ENCODE measurements around the gene GUCA1A. TPM values are rescaled to one million over a fixed set of nuclear protein-coding genes. Genes with fewer than 3 reads are reported as not detected.
"Not testable (repeated sequence)": the region's sequence is repeated elsewhere in the genome, so short reads cannot be mapped to it uniquely, and the experiment has no call there.

The GUCA1A gene
- total RNA-seq, 1 donor, result not detected

DNA sequence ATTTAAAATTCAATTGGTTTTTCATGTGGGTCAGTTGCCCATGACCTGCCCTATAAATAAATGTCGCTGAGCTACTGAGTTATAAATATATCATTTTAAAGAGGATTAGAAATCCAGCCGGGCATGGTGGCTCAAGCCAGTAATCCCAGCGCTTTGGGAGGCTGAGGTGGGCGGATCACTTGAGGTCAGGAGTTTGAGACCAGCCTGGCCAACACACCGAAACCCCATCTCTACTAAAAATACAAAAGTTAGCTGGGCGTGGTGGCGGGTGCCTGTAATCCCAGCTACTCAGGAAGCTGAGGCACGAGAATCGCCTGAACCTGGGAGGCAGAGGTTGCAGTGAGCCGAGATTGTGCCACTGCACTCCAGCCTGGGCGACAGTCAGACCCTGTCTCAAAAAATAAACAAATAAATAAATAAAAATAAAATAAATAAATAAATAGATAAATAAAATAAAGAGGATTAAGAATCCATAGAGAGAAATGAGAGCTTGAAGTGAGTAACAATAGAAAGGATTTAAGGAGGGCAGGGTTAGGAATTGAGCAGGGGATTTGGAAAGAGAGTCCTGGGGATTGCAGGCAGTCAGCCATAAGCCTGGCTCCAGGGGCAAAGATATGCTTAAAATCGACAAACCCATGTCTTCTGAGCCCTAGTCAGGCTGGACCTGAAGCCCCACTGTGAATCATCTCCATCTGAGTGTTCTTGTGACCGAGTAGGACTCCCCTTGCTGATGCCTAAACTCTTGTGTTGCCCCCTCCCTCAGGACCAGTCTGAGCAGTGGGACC lies 29.2 kb downstream of the GUCA1A start:
- not testable (repeated sequence) for H3K4me3 ChIP-seq (ENCODE audit: low read length); H3K27me3 ChIP-seq (ENCODE audit: insufficient read depth, low read length); H3K4me1 ChIP-seq (ENCODE audit: insufficient read depth, low read length); H3K9me3 ChIP-seq (ENCODE audit: low read depth, low read length)

DNA sequence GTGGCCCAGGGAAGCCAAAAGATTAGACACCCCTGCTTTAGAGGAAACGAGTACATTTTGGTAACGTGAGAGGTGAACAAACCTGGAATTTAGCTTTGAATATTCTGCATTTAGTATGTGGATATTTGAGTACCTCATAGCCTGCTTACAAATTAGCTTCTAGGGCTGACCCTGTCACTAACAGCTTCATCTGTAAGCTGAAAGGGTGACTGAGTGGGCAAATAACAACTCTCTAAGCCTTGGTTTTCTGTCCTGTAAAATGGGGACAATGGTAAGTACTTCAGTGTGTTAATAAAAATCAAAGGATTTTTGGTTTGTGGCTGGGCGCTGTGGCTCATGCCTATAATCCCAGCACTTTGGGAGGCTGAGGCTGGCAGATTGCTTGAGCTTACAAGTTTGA lies 30.0 kb downstream of the GUCA1A start:
- H3K27me3 ChIP-seq (ENCODE audit: insufficient read depth, low read length), result no peaks in the 10 kb centered on the region
- no peaks in the 10 kb centered on the region for H3K4me1 ChIP-seq (ENCODE audit: insufficient read depth, low read length)
- no peak overlapping the region for H3K4me3 ChIP-seq (ENCODE audit: low read length)
- H3K9me3 ChIP-seq (ENCODE audit: low read depth, low read length), result no peaks in the 10 kb centered on the region

DNA sequence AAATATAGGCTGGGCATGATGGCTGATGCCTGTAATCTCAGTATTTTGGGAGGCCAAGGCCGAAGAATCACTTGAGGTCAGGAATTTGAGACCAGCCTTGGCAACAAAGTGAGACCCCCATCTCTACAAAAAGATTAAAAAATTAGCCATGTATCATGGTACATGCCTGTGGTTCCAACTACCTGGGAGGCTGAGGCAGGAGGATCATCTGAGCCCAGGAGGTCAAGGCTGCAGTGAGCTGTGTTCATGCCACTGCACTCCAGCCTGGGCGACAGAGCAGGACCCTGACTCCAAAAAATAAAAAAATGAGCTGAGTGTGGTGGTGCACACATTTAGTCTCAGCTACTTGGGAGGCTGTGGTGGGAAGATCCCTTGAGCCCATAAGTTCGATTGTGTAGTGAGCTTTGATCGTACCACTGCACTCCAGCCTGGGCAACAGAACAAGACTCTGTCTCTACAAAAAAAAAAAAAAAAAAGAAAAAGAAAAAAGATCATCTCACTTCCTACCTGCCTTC lies 31.7 kb downstream of the GUCA1A start:
- Histone ChIP-seq H3K4me1 (ENCODE audit: insufficient read depth, low read length) (no peaks in the 10 kb centered on the region), H3K27me3 (ENCODE audit: insufficient read depth, low read length) (no peaks in the 10 kb centered on the region), H3K4me3 (ENCODE audit: low read length) (no peak overlapping the region), H3K9me3 (ENCODE audit: low read depth, low read length) (no peaks in the 10 kb centered on the region)

DNA sequence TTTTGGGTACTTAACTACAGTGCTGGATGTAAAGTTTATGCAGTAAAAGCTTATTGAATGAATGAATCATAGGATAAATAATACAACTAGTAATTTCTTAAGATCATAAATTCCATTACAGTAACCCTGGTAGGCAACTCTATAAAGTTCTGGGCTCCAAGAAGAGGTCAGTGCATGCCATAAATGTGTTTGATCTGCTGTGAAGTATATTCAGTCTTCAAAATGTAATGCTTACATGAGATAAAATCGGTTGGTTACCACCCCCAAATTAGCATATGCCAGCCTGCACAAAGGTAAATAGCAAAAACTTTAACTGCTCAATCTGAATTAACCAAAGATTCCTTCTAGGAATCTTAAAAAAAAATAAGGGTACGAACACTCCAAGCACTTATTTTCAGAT lies 34.4 kb downstream of the GUCA1A start:
- not testable (repeated sequence) for H3K27me3 ChIP-seq (ENCODE audit: insufficient read depth, low read length); H3K9me3 ChIP-seq (ENCODE audit: low read depth, low read length); H3K4me1 ChIP-seq (ENCODE audit: insufficient read depth, low read length); H3K4me3 ChIP-seq (ENCODE audit: low read length)

DNA sequence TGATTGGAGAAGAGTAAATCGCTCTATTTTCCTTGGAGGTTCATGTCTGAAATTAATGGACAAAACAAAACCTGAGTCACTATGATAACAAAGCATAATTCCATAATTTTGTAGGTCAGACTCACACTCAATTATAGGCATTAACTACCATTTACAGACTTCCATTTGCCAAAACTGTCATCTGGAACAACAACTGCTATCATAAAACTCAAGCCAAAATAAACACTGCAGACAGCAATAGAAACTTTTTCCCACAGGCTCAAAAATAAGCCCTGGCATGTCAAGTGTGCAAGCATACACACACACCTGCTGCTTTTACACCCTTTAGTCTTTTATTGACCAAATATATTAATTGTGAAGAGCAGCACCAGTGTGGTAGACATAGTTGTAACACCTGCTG lies 37.4 kb downstream of the GUCA1A start:
- Histone ChIP-seq H3K4me1 (ENCODE audit: insufficient read depth, low read length) (peaks cover 8% of the 10 kb centered on the region), H3K4me3 (ENCODE audit: low read length) (no peak overlapping the region), H3K27me3 (ENCODE audit: insufficient read depth, low read length) (no peaks in the 10 kb centered on the region), H3K9me3 (ENCODE audit: low read depth, low read length) (no peaks in the 10 kb centered on the region)

DNA sequence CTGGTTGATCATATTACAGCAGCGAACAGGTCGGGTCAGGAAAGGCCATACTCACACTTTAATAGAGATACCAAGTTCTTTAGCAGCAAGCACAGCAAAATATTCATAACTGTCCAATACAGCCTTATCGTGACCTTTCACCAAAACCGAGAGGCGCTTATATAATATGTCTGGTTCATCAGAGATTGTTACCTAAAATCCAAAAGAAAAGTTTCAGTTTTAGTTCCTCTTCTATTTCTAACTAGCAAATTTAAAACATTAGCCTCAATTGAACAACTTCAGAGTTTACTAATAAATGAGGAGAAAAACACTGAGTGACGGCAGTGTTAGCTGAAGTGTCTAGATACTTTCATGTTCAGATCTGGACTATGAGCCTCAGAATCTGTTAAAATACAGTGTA lies 38.6 kb downstream of the GUCA1A start:
- Histone ChIP-seq H3K9me3 (ENCODE audit: low read depth, low read length) (no peaks in the 10 kb centered on the region), H3K4me3 (ENCODE audit: low read length) (no peak overlapping the region), H3K27me3 (ENCODE audit: insufficient read depth, low read length) (no peaks in the 10 kb centered on the region), H3K4me1 (ENCODE audit: insufficient read depth, low read length) (peaks cover 17% of the 10 kb centered on the region)

DNA sequence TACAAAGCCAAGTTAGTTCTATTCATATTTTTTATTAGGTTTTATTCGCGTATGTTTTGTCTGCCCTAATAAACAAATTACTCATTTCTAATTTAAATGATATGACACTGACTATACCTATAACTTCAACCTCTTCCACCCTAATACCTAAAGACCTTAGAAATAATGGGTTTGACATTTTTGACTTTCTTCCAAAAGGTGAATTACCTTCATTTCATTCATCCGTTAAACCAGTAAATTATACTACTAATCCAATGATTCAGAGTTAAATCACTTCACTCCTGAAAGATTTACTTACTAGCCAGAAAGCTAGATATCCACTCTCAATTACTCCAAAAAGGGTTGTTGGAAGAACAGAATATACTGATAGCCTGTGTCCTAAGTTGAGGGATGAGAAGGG lies 39.3 kb downstream of the GUCA1A start:
- Histone ChIP-seq H3K27me3 (ENCODE audit: insufficient read depth, low read length) (no peaks in the 10 kb centered on the region), H3K9me3 (ENCODE audit: low read depth, low read length) (no peaks in the 10 kb centered on the region), H3K4me3 (ENCODE audit: low read length) (no peak overlapping the region), H3K4me1 (ENCODE audit: insufficient read depth, low read length) (peaks cover 24% of the 10 kb centered on the region)

DNA sequence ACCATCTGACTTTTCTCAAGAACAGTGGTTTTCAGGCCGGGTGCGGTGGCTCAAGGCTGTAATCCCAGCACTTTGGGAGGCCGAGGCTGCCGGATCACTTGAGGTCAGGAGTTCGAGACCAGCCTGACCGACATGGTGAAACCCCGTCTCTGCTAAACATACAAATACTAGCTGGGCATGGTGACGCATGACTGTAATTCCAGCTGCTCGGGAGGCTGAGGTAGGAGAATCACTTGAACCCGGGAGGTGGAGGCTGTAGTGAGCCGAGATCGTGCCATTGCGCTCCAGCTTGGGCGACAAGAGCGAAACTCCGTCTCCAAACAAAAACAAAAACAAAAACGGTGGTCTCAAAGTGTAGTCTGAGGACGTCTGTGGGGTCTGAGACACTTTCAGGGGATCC lies 43.3 kb downstream of the GUCA1A start:
- H3K27me3 ChIP-seq (ENCODE audit: insufficient read depth, low read length); H3K4me3 ChIP-seq (ENCODE audit: low read length); H3K9me3 ChIP-seq (ENCODE audit: low read depth, low read length): not testable (repeated sequence)
- H3K4me1 ChIP-seq (ENCODE audit: insufficient read depth, low read length), result peaks cover 29% of the 10 kb centered on the region

DNA sequence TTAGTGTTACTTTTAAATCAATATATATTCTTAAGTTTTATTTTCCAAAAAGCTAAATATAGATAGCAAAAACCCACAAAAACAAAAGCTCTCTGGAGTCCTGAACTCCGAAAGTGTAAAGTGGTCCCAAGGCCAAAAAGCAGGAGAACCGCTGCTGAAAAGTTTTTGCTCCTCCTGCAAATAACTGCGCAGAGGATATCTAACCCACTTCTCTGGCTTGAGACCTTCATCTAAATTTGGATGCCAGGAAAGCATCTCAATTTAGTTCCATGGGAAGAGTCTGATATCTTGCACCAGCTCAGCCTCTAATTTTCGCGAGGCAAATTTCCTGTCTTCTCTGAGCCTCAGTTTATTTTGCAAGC lies 44.0 kb downstream of the GUCA1A start:
- Histone ChIP-seq H3K9me3 (ENCODE audit: low read depth, low read length) (no peaks in the 10 kb centered on the region), H3K4me3 (ENCODE audit: low read length) (peak overlapping the region; percentile 88), H3K27me3 (ENCODE audit: insufficient read depth, low read length) (no peaks in the 10 kb centered on the region), H3K4me1 (ENCODE audit: insufficient read depth, low read length) (peaks cover 29% of the 10 kb centered on the region)

DNA sequence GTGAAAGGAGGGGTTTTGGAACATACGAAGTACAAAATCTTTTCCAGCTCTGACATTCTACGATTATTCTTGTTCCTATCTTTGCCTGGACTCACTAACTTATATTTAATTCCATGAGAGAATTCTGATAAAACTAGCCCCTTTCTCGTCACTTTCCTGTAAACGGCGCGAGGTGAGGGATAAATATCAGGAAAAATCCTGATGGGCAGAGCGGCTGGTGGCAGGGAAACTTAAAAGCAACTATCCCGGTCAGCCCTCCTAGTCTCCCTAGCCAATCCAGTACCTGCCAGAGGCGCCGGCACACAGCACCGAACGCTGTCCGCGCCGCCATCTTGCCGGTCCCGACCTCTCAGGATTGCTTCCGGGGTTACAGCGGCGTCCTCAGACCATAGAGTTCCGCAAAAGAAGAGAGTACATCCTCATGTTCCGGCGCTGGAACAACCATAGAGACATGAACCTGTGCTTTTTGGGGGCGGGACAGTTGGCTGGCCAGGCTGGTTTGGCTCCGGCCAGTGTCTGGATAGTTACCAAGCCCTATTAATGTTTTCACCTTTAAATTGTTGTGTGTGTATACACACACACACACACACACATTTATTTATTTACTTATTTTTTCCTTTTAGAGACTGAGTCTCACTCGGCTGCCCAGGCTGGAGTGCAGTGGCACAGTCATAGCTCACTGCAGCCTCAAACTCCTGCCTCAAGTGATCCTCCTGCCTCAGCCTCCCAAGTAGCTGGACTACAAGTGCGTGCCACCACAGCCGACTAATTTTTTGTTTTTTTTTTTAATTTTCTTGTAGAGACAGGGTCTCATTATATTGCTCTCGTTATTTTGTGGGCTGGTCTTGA lies 44.6 kb downstream of the GUCA1A start, which contains the start of gene MRPS10:
MRPS10 (minus strand) TSS at position 343 of the 849 bp plus-strand sequence; CDS start at position 331, 12 bp downstream.
- Histone ChIP-seq H3K4me1 (ENCODE audit: insufficient read depth, low read length) (peaks cover 29% of the 10 kb centered on the region), H3K9me3 (ENCODE audit: low read depth, low read length) (no peaks in the 10 kb centered on the region), H3K4me3 (ENCODE audit: low read length) (peak within 1 kb of the TSS; percentile 88), H3K27me3 (ENCODE audit: insufficient read depth, low read length) (no peaks in the 10 kb centered on the region)

DNA sequence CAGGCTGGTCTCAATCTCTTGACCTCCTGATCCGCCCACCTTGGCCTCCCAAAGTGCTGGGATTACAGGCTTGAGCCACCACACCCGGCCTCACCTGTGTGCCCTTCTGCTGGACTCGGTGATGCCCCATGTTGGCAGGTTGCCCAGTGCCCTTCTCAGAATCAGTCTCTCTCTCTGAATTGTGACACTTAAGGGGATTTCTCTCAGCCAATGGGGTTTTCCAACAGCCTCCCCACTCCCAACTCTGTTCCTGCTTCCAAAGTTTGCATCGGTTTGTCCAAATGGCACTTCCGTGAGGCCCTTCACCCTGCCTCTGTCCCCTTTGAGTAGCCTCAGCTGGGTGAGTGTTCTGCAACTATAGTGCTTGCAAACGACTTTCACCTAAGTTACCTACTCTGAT lies 47.6 kb downstream of the GUCA1A start:
- Histone ChIP-seq H3K27me3 (ENCODE audit: insufficient read depth, low read length) (no peaks in the 10 kb centered on the region), H3K4me1 (ENCODE audit: insufficient read depth, low read length) (peaks cover 20% of the 10 kb centered on the region), H3K9me3 (ENCODE audit: low read depth, low read length) (no peaks in the 10 kb centered on the region), H3K4me3 (ENCODE audit: low read length) (no peak overlapping the region)

DNA sequence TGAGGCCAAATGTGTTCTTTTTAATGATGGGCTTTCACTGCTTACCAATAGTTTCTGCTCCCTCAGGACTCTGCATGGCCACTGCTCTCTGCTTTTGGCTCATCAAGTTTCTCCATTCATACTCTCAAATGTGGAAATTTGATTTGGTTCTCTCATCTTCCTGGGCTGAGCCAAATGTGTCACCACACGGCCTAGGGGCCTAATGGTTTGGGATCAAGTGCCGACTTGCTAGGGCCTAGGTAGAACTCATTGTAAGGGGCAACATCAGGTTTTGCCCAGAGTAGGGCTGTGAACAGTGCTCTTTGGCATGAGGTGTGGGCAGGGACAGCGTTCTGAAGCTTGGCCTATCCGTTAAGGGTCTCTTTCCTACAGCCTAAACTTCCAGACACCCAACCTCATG lies 48.4 kb downstream of the GUCA1A start:
- Histone ChIP-seq H3K27me3 (ENCODE audit: insufficient read depth, low read length) (no peaks in the 10 kb centered on the region), H3K4me3 (ENCODE audit: low read length) (no peak overlapping the region), H3K9me3 (ENCODE audit: low read depth, low read length) (no peaks in the 10 kb centered on the region), H3K4me1 (ENCODE audit: insufficient read depth, low read length) (peaks cover 13% of the 10 kb centered on the region)

DNA sequence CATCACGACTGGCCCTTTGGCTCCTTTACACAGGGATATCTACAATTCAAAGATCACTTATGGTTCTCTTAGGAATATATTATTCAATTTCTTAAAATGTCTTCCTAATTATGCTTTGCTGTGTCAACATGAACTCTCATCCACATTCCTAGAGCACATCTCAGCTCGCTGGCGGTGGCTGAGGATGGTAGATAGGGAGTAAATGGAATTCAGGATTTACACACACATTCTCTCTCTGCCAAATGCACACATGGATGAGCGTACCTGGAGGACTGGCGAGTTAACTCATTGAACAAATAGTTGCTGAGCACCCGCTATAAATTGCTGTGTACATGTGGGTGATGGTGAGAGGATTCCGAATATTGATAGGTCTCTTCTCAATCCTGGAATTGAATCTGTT lies 49.3 kb downstream of the GUCA1A start:
- H3K27me3 ChIP-seq (ENCODE audit: insufficient read depth, low read length), result no peaks in the 10 kb centered on the region
- H3K9me3 ChIP-seq (ENCODE audit: low read depth, low read length), result no peaks in the 10 kb centered on the region
- no peak overlapping the region for H3K4me3 ChIP-seq (ENCODE audit: low read length)
- peaks cover 5% of the 10 kb centered on the region for H3K4me1 ChIP-seq (ENCODE audit: insufficient read depth, low read length)

DNA sequence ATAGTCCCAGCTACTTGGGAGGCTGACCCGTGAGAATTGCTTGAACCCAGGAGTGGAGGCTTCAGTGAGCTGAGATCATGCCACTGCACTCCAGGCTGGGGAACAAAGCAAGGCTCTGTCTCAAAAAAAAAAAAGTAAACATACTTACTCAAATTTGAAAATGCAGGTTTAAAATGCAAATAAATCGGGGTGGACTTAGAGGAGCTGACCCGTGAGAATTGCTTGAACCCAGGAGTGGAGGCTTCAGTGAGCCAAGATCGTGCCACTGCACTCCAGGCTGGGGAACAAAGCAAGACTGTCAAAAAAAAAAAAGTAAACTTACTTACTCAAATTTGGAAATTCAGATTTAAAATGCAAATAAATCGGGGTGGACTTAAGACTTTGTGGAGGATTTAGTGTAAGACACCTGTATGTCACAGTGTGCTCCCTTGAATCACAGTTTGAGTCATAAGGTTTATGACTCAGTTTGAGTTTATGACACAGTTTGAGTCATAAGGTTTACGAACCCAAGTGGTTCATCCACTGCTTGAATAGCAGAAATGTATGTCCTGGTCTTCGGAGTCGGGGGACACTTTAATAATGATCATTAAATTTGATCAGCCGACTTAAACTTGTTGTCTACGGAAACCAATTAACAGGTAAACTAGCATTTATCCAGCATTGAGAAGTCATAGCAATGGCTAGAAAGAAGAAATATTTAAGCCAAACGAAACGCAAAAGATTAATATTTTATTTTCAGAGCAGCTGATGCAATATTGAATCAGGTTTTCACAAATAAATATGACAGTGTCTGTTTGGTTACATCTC lies 51.3 kb downstream of the GUCA1A start:
- no peaks in the 10 kb centered on the region for H3K27me3 ChIP-seq (ENCODE audit: insufficient read depth, low read length)

DNA sequence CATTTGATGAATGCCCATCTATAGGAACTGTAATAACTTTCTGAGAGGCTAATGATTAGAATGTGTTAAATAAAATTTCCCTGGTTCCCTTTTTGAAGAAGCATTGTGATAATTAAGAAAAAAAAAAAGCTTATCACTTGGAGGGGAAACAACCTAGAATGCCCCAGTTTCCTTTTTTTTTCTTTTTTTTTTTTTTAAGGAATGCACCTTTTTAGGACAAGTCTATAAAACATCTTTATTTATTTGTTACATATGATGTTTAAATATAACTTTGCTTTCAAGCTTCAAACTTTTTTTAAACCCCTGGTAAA lies 51.8 kb downstream of the GUCA1A start:
- Histone ChIP-seq H3K4me3 (ENCODE audit: low read length) (no peak overlapping the region), H3K27me3 (ENCODE audit: insufficient read depth, low read length) (no peaks in the 10 kb centered on the region), H3K9me3 (ENCODE audit: low read depth, low read length) (no peaks in the 10 kb centered on the region), H3K4me1 (ENCODE audit: insufficient read depth, low read length) (no peaks in the 10 kb centered on the region)

More for the DNA sequence above, 51.3 kb downstream of the GUCA1A start:
- Histone ChIP-seq H3K9me3 (ENCODE audit: low read depth, low read length) (no peaks in the 10 kb centered on the region), H3K4me3 (ENCODE audit: low read length) (no peak overlapping the region), H3K4me1 (ENCODE audit: insufficient read depth, low read length) (no peaks in the 10 kb centered on the region)

Measured in mononuclear cell (primary cell).